GM19193 (cell line): Measurements from ENCODE around the gene WBP1L.

Experiments
- POLR2A ChIP-seq: IDR thresholded peaks from 4 replicates; pipeline ENCODE4 v1.6.1; 2011; ENCODE audit not compliant: insufficient read depth, insufficient read length; ENCODE audit errors: extremely low read depth

The WBP1L gene

DNA sequence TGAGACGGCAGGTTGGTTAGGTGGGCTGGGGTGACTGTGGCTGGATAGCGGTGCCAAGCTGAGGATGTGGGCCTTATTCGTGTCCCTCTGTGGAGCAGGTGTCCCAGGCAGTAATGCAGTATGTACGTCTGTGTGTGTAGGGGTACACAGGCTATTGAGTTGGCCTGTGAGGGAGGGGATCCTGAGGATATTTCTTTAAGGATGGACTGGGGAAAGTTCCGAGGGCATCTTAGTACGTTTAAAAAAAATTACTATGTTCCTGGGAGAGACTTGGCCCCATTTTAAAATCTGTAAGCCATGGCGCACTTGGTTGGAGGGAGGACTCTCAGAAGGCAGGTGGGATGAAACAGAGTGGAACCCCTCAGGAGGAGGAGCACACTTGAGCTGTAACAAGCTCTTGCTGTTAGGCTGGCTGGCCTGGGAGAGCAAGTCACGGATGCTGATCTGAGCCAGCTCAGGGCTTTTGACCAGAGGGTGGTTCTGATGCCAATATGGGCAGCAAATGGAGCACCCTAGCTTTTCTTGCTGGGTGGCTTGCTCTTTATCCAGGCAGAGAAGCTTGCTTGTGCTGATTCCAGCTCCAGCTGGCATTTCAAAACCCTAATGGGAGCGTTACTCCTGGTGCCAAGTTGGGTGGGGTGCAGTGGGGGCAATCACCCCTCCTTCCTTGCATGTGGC, 765 bp downstream of the WBP1L start:
- no peak for TF ChIP-seq POLR2A

DNA sequence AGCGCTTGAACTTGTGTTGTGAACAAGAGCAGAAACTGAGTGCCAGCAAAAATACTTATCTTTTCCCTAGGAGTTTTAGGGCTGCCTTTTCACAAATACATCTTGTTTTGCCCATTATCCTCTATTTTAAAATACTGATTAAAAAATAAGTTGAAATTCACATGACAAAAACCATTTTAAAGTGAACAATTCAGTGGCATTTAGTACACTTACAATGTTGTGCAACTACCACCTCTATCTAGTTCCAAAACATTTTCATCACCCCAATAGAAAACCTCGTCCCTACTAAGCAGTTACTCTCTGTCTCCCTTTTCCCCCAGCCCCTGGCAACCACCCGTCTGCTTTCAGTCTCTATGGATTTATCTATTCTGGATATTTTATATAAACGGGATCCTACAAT, 1.4 kb downstream of the WBP1L start:
- no peak for TF ChIP-seq POLR2A

DNA sequence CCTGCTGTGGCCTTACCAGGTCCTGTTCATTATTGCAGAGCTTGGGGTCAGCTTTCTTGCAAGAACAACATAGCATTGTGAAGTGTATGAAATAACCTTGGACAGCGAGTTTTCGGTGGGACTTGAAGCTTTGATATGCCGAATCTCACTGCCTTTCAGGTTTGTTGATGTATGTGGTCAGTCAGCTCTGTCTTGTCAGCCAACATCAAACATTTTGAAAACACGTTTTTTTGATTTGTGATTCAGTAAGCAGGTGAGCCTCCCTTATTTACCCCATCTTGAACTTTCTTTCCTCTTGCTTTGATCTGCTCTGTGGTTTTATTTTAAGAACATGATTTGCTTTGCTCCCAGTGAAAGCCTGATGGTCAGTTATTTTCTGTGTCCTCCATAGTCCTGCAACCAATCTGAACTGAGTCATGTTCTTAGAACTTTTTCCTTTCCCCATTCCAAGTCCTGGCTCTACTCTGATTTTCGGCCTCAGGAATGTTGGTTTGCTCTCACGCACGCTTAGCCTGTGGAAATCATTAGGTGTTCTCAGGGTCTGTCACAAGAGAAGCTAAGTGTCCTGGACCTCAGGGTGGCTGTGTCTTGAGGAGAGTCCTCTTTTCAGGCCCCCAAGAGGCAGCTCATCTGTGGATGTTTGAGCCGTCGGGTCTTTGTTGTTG, 8.7 kb downstream of the WBP1L start:
- no peak for TF ChIP-seq POLR2A

DNA sequence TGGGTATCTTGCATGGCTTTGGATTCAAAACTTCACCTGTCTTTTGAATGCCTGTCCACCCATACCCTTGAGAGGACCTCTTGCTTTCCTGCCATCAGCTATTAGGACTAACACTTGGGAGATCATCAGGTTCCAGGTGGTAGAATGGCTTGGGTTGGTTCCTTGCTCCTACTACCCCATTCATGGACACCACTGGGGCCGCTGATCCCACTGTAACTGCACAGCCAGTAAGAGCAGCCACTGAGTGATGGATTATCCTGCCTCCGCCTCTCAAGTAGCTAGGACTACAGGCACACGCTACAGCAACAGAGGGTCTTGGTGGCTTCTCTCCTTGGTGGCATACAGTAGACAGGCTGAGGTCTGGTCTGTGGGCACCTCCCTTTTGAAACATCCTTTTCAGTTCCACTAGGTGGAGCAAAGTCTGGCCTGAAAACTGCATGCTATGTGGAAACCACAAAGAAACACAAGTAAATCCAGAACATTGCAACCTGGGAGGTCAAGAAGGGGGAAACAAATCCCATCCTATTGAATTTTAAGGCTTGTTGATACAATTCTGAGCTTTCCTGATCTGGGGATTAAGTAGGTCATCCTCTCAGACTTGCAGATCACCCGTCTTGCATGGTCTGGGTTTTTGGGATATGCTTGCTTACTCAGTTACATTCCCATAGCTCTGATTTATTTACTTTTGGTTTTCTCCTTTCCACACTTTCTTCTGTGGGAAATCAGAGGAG, 9.4 kb downstream of the WBP1L start:
- no peak for TF ChIP-seq POLR2A

DNA sequence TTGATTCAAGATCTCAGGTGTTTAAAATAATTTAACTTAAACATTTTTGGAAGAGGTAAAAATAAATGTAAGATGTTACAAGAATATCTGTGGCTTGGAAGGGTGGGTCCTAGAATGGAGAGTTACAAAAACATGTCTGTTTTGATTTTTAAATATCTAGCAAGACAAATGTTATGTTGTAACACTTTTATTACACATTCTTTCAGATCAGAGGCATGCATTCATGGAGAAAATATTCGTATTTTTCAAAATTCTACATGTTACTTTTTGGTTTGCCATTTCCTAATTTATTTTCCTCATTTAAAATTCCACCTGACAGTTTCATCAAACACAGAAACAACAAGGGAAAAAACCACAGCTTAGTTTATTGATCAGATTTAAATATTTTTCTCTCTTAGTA, 10.0 kb downstream of the WBP1L start:
- TF ChIP-seq POLR2A, result no peak

DNA sequence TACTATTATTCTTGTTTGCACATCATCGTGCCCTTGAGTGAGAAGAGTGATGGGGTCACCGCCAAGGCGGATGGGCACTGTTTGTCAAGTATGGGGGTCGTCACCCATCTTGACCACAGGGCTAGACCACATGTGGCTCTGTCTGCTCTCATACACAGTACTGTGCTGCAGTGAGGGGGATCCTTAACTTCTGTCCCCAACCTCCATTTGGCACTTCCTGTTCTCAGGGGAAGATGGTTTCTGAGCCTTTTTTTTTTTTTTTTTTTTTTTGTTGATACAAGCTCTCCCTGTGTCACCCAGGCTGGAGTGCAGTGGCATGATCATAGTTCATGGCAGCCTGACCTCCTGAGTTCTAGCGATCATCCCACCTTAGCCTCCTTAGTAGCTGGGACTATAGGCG, 13.6 kb downstream of the WBP1L start:
- no peak for TF ChIP-seq POLR2A

DNA sequence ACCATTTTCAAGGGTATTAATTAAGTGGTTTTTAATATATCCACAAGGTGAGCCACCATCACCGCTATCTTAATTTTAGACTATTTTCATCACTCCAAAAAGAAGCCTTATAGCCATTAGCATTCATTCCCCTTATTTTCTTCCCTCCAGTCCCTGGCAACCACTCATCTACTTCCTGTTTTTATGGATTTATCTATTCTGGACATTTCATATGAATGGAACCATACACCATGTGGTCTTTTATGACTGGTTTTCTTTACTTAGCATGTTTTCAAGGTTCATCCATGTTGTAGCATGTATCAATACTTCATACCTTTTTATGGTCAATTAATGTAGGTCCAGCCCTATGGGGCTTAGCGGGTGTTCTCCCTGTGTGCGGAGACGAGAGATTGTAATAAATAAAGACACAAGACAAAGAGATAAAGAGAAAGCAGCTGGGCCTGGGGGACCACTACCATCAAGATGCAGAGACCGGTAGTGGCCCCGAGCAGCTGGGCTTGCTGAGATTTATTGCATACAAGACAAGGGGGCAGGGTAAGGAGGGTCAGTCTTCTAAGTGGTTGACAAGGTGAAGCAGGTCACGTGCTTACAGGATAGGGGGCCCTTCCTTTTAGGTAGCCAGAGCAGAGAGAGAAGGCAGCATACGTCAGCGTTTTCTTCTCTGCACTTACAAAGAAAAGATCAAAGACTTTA, 14.6 kb downstream of the WBP1L start:
- no peak for TF ChIP-seq POLR2A

DNA sequence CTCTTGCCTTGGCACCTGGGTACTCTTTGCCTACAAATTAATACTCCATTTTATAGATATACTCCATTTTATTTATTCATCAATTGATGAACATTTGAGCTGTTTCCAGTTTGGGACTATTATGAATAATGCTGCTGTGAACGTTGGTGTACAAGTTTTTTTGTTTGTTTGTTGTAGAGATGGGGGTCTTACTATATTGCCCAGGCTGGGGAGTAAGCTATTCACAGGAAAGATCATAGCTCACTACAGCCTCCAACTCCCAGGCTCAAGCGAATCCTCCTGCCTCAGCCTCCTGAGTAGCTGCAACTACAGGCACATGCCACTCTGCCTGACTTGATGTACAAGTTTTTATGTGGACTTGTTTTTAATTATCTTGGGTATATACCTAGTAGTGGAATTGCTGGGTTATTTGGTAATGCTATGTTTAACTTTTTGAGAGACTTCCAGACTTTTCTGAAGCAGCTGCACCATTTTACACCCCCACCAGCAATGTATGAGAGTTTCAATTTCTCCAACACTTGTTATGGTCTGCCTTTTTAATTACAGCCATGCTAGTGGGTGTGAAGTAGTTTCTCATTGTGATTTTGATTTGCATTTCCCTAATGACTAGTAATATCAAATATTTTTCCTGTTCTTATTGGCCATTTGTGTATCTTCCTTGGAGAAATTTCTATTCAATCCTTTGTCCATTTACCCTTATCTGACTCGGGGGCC, 15.9 kb downstream of the WBP1L start:
- TF ChIP-seq POLR2A, result no peak

DNA sequence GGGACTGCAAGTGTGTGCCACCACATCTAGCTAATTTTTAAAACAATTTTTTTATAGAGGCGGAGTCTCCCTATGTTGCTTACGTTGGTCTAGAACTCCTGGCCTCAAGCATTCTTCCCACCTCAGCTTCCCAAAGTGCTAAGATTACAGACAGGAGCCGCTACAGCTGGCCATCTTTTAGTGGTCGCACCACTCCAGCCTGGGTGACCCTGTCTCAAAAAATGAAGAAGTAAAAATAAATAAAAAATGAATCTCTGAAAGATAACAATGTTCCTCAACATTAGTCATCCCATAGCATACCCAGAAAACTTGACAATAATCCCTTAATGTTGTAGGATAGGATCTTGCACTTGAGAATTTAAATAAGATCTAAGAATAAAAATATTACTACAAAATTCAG, 18.2 kb downstream of the WBP1L start:
- TF ChIP-seq POLR2A, result no peak

DNA sequence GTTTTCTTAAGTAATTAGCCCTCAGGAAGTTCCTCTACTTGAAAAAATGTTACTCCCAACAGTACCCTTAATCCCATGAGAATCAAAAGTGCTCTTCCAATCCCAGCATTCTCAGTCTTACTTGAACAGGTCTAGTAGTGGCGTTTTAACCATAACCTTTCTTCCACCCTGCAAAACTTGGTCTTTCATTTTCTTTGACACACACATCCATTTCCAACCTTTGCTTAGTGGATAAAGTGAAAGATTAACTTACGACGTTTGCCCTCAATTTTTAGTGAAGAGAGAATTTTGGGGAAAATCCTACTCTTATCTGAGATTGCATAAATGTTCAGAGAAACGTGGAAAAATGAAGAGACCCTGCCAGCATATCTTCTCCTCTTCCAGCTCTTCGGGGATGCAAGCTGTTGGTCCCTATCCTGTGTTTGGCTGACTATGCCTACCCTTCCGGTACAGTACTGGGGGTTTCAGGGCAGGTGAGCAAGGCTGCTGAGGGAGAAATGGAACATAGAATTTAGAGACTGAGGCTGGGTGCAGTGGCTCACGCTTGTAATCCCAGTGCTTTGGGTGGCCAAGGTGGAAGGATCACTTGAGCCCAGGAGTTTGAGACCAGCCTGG, 18.8 kb downstream of the WBP1L start:
- TF ChIP-seq POLR2A, result no peak

DNA sequence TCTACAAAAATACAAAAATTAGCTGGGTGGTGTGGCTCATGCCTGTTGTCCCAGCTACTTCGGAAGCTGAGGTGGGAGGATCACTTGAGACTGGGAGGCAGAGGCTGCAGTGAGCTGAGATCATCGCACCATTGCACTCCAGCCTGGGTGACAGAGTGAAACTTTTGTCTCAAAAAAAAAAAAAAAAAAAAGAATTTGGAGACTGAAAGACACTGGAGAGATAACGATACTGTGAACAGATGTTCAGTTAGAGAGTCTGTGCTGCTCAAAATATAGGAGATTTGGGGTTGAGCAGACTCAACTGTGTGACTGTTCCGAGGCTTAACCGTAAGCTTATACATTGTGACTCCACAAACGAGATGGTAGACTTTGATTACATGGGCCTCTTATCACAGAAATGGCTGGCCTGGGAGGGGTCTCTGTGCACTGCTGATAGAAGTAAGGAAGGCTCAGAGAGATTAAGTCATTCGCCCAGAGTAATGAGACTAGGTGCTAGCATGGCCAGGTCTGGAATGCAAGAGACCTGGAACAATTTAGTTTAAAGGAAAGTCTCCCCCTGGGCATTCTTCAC, 19.4 kb downstream of the WBP1L start:
- TF ChIP-seq POLR2A, result no peak

DNA sequence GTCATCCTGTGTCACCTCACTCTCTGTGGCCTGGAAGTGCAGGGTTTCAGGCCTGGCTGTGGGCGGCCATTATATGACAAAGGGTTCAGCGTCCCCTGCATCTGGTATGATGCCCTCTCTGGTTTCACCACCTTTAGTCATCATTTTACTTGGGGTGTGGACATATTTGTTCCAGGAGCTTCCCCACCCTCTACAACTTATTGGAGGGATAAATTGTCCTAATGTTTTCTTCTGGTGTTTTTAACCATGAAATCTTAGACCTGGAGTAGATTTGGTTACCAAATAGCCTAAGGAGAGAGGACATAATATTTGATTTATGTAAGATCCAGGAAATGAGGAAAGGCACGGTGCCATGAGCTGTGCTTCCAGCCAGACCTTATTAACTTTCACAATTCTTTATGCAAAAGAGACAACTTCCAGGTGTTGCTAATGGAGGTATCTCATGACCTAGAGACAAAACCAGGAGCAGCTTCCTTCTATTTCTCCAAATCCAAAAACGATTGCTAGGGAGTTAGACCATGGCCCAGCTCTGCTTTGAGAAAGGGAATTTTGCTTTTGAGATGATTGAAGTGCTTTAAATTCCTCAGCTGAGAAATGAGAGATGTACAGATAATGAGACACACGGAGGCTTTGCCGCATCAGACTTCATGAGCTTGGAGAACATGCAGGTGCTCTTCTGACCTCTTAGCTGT, 20.9 kb downstream of the WBP1L start:
- no peak for TF ChIP-seq POLR2A

DNA sequence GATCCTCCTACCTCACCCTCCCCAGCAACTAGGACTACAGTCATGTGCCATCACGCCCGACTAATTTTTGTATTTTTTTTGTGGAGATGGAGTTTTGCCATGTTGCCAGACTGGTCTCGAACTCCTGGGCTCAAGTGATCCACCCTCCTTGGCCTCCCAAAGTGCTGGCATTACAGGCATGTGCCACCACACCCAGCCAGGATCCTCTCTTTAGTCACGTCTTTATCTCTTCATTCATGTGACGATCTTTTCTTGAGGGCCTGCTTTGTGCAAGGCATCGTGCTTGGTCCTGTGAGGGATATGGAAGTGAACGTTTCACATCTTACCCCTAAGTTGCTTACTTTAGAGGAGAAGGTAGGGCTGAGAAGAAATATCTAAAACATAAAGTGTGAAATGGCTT, 21.6 kb downstream of the WBP1L start:
- no peak for TF ChIP-seq POLR2A
